Effector CD8-positive, alpha-beta T cell (primary cell): Measurements from ENCODE around the gene FNDC3B.
"Not testable (repeated sequence)": the region's sequence is repeated elsewhere in the genome, so short reads cannot be mapped to it uniquely, and the experiment has no call there.

Experiments
- DNase-seq: peaks from one replicate; lab custom pipeline; 2025; lab: John Stamatoyannopoulos, UW

FNDC3B gene

DNA sequence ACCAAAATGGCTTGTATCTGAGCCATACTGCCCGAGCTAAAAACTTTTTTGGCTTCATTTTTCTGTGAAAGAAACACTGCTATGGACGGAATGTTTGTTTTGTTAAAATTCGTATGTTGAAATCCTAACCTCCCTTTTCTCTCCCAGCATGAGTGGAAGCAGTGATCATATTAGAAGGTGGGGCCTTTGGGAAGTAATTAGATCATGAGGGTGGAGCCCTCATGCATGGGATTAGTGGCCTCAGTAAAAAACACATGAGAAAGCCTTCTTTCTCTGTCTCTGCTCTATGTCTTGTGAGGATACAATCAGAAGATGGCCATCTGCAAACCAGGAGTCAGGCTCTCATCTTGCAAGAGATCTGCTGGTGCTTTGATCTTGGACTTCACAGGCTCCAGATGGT is 7.4 kb upstream of the FNDC3B start:
- no peak for DNase-seq

DNA sequence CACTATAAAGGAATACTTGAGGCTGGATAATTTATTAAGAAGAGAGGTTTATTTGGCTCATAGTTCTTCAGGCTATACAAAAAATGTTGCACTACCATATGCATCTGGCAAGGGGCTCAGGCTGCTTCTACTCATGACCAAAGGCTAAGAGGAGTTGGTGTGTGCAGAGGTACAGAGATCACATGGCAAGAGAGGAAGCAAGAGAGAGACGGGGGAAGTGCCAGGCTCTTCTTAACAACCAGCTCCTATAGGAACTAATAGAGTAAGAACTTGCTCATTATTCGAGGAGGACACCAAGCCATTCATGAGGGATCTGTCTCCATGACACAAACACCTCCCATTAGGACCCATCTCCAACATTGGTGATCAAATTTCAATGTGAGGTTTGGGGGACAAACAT is 6.0 kb upstream of the FNDC3B start:
- DNase-seq = no peak

DNA sequence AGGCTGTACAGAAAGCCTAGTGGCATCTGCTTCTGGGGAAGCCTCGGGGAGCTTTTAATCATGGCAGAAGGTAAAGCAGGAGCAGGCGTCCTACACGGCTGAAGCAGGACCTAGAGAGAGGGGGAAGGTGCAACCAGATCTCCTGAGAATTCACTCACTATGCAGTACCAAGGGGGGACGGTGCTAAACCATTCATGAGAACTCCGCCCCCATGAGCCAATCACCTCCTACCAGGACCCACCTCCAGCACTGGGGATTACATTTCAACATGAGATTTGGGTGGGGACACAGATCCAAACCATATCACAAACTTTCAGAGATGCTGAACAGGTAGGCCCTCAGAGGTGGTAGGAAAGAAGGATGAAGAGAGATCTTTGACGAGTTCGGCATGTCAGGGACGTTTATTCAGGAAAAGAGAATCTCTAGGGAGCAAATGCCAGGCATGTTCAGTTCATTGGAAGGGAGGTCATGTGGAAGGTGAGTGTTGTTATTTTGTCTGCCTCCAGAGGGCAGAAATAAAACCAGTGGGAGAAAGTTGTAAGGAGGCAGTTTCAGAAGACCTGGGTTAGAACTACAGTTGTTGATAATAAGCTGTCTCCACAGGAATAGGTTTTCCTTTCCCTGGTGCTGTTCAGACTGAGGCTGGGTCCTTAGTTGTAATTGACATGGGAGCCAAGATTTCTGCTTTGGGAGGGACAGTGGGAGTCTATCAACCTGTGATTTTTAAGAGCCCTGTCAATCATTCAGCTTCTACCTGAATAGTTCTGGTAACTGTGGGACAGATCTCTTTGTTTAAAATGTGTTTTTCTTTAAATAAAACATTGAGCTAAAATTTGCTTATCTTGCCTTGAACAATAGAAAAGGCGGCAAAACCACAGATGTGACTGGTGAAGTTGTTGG is 4.3 kb upstream of the FNDC3B start:
- no peak for DNase-seq

DNA sequence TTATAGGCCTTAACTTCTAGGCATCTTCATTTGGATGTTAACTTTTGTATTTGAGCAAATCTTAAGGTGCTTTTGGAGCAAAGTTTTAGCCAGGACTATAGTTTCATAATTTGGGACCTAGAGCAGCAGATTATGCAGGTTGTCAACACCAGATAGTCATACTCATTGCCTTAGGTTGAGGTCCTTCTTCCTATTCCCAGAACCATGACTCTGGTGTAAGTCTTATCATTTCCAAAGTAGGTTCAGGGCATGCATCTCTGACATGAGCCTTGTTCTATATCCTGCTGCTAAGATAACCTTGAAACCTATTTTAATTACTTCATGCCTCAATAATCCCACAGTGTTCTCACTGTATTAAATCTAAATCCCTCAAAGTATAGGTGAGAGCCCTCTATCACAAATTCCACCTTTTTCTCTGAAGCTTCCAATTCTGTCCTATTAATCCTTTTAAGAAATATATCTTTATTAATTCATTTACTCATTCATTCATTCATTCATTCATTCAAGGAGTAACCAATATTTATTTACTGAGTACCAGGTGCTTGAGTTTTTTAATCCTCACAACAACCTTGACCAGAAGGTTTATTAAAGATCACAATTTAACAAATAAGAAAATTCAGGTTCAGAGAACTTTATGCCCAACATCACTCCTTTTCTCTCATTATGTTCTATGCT is 2.7 kb upstream of the FNDC3B start:
- no peak for DNase-seq

DNA sequence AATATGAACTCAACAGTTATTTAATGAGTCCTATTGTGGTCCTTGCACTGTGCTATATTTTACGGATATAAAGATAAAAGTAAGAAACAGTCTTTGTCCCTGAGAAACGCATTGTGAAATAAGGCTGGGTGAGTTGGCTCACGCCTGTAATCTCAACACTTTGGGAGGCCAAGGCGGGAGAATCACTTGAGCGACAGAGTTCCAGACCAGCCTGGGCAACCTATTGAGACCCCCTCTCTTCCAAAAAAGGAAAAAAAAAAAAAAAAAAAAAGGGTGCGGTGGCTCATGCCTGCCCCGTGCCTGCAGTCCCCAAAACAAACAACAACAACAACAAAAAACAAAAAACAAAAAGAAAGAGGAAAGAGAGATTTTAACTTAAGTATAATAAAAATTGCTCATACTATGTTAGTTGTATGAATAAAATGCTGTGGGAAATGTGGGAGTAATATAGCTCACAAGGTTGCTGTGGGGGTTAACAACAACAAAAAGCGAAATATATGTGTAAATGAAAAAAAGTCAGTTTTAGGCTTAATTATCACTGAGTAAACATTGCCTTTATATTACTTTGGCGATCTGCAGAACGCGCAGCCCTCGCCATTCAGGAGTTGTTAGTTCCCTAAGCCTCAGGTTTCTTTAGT is 461 bp upstream of the FNDC3B start:
- no peak for DNase-seq

DNA sequence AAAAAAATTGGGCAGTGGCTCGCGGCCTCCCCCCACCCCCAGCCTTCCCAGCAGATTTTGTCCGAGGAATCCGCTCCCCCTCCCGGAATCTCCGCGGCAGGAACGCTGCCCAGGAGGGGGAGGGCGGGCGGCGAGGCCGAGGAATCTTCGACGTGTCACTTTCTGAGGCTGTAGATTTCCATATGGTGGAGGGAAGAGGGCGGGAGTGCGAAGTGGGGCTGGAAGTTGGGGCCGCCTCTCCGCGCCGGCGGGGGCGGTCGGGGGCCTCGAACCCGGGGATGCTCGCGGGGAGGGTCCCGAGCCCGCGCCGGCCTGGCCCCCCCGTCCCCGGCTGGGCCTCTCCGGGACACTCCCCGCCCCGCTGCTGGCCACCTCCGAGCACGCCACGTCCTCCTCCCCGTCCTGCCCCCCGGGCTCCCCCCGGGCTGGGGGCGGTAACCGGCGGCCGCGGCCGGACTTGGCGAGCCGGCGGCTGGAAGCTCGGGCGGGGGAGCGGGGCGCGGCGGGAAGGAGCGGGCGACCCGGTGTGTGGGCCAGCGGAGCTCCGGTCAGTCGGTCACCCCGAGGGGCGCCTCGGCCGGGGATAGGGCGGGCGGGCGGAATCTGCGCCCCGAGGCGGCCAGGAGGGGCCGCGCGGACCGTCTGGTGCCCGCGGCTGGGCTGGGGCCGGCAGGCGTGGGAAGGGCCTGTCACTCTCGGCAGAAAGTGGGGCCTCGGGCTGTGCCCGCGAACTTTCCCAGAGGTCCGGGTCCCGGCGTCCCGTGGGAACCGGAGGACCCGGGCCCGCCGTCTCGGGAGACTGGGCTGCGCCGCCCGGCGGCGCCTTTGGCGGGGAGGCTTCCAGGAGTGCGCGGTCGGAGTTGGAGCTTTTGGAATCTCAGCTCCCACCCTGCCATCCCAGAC is 951 bp downstream of the FNDC3B start:
- DNase-seq = peak; percentile 21

DNA sequence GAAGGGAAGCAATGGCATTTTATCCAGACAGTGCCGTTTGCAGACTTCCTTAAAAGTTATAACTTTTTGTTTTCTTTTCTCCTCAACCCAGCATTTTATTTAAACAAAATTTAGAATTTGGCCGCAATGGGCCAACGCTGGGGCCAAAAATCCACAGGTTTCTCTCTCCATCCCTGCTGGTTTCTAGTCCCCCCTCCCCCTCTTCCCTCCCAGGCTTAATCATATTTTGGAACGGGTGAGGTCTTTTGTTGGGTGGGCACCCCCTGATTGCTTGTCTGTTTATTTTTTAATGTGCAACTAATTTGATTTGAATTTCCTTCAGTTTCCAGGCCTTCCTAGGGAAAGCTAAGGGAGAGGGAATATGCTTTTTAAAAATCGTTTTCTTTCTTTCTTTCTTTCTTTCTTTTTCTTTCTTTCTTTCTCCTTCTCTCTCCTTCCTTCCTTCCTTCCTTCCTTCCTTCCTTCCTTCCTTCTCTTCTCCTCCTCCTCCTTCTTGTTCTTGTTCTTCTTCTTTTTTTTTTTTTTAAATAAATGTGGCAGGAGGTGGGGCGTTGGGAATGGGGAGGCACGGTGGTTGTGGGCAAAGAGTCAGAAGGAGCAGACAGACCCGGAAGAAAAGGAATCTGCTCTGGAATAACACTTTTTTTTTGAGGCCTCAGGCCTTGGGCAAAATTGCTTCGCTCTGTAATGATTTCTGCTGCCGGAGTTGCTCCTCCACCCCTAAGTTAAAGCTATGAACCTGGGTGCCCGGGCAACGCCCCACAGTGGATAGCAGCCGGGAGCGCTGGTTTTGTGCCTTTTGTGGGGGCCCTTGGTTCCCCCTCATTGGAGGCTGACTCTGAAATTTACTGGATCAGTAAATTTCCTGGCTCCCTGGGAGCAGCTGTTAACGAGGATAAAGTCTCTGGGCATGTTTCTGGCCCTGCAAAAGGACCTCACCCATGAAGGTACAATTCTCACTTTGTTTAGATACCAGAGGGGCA is 1.9 kb downstream of the FNDC3B start:
- DNase-seq = no peak

DNA sequence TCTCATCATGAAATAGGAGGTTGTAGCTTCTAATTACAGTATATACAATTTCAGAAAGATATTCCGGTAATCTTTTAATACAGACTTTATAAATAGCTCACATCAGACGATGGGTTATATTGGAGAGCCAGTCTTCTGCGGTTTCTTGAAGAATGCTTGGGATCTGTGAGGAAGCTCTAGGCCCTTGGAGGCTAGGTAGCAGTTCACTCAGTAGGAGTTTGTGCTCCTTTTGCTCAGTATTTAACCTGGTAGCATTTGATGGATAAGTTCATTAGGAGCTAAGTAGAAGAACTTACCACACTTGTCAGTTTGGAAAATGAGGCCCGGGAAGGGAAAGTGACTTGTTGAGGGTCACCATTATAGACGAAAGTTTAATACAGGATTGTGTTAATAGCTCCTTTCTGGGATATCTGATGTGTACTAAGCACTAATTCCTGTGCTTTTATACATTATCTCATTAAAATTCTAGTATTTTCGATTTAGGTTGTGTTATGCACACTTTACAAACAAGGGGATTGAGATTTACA is 2.8 kb downstream of the FNDC3B start:
- DNase-seq = no peak

DNA sequence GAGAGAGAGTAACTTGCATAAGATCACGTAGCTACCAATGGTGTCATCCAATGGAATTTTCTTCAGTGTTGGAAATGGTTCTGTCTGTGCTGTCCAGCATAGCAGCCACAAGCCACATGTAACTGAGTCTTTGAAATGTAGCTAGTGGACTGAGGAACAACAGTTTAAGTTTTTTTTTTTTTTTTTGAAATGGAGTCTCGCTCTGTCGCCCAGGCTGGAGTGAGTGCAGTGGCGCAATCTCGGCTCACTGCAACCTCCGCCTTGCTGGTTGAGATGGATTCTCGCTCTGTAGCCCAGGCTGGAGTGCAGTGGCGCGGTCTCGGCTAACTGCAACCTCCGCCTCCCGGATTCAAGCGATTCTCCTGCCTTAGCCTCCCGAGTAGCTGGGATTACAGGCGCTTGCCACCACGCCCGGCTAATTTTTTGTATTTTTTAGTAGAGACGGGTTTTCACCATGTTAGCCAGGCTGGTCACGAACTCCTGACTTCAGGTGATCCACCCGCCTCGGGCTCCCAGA is 3.3 kb downstream of the FNDC3B start:
- DNase-seq = not testable (repeated sequence)

DNA sequence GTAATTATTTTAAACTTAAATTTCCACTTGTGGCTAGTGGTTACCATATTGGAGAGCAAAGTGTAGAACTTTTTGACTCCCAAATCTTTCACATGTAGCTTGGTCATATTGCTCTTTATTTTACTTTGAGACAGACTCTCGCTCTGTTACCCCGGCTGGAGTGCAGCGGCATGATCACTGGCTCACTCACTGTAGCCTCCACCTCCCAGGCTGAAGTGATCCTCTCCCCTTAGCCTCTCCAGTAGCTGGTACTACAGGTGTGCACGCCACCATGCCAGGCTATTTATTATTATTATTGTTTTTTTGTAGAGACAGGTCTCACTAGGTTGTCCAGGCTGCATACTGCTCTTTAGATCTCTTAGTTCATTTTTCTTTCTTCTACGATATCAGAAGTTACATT is 3.9 kb downstream of the FNDC3B start:
- no peak for DNase-seq

DNA sequence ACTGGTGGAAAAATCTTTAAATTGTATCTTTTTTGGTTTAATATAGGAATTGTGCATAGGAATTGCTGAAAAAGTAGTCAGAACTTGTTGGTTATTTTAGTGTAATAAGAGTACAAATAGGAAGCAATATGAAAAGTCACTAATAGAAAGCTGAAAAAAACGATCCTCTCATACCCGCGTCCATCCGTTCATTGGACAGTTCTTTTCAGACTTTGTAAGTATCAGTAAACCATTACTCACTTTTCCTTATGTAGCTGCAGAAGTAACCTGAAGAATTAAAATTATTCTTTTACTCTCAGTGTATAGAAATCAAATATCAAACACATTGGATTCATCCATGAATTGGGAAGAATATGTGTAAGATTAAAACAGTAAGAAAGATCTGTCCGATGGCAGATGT is 4.4 kb downstream of the FNDC3B start:
- DNase-seq = no peak

DNA sequence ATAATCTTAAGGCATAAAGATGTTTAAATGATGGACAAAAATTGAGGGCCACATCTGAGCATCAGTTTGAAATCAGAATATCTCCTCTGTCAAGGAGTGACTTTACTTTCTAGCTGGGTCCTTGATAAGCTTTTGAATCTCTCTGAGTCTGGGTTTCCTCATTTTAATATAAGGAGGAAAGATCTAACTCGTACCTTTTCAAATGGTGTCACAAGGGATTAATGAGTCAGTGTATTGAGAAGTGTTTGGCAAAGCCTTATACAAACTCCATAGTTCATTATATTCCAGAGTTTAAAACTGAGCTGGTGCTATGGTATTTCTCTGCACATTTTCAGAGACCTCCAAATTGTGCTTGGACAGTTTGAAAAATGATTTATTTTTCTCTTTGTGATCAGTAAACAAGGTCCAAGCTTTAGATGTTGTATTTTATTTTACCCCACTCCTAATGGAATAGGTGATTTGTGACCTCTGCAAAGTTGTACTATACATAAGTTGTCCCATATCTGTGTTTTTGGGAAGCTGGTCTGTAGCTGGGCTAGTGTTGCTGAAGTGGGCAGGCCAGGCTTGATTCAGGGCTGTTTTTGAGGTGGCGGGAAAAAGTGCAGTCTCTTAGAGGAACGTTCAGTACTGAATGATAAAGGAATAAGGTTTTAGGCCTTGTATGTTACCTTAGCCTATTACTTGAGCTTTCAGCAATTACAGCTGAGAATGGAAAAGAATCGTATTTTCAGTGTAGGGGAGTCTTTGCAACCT is 5.6 kb downstream of the FNDC3B start:
- no peak for DNase-seq

DNA sequence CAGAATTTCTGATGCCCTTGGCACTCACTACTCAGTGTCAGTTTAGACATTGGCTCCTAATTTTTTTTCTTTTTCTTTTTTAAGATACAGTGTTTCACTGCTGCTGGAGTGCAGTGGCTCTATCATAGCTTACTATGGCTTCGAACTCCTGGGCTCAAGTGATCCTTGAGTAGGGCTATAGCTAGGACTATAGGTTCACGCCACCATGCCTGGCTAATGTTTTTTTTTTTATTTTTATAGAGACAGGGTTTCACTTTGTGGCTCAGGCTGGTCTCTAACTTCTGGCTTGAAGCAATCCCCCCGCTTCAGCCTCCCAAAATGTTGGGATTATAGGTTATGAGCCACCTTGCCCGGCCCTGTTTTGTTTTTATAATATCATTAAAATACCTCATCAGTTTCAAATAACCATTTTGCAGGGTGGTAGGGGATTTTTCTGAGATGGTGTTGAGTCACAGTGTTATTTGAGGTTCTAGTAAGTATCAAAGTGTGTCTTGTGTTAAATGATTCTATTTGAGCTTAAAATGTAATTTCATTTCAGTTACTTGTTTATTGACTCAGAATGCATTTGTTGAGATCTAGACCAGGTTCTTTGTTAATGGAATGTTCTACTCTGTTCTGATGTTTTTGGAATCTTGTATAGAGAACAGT is 7.0 kb downstream of the FNDC3B start:
- DNase-seq = no peak

DNA sequence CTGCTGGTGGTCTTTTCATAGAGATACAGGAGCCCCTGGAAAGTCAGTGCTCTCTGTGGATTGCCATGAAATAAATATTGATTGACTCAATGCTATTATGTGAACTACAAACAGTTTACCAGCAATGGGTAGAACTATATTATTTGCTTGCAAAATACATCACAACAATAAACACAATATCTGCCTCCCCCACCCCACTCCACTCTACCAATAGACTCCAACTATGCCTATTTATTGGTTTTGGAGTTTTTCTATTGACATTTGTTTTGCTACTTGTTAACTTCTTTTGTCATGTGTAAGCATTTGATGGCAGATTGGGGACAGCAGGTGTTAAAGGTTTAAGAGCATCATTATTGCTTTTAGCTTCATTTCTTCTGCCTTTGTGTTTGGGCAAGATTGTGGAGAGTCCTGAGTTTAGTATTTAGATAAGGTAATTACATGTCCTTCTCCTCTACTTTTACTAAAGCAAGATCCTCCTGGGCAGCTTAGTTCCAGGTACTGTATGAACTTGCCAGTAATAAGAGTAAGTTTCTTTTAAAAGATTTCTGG is 8.3 kb downstream of the FNDC3B start:
- DNase-seq = no peak

DNA sequence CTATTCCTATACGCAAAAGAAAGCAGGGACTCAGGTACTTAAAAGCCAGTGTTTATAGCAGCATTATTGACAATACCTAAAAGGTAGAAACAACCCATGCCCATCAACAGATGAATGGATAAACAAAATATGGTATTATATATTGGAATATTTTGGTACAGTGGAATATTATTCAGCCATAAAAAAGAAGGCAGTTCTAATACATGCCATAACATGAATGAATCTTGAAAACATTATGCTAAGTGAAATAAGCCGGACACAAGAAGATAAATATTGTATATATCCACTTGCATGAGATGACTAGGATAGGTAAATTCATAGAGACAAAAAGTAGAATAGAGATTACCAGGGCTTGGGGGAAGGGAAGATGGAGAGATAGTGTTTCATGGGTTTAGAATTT is 9.2 kb downstream of the FNDC3B start:
- DNase-seq = no peak

DNA sequence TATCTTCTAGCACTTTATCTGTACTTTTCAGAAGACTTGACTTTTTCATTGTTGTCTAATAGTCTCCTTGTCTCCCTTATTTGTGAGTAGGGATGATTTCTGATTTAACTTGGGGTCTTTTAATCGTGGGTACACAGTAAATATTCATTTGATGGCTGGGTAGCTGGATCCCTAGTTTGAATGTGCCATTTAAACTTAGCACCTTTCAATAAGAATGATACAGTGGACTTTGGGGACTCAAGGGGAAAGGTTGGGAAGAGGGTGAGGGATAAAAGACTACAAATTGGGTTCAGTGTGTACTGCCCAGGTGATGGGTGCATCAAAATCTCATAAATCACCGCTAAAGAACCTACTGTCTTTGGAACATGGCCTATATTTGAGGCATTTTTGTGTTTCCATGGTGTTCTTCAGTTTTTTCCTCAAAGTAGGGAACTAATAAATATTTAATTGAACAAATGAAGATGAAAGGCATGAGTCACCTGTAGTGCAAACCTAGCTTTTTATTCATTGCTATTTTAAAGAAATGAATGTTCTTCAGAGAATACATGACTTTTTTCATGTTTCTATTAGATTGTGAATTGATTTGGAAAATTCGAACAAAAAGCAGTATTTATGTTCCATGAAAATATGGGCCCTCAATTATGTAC is 12.1 kb downstream of the FNDC3B start:
- DNase-seq = no peak

DNA sequence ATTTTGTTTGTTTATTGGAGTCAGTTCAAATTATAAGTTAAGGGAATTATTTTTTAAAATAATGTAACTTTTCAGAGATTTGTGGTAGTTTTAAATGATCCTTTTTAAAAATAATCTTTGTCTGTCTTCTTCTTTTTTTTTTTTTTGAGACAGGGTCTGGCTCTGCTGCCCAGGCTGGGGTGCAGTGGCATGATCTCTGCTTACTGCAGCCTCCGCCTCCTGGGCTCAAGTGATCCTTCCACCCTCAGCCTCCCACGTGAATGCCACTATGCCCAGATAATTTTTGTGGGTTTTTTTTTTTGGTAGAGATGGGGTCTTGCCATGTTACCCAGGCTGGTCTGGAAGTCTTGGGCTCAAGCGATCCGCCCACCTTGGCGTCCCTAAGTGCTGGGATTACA is 12.6 kb downstream of the FNDC3B start:
- no peak for DNase-seq

DNA sequence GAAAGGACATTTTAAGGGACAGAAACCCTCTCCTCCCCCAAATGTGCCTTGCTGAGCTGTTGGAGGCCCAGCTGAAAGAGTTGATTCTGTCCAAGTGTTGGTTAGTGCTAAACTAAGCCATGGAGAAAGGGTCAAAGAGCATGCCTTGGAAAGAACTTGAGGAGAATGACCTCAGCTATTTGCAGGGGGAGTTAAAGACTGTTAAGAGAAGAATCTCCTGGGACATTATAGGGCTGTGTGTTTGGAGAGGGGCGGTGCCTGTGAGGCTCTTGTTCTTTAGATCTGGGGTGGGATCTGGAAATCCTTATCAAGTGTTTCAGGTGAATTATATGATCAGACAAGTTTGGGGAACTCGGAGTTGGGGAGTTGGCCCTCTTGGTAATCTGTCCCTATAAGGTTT is 13.0 kb downstream of the FNDC3B start:
- DNase-seq = no peak
